Measurements from ENCODE around the gene MIOS.

DNA sequence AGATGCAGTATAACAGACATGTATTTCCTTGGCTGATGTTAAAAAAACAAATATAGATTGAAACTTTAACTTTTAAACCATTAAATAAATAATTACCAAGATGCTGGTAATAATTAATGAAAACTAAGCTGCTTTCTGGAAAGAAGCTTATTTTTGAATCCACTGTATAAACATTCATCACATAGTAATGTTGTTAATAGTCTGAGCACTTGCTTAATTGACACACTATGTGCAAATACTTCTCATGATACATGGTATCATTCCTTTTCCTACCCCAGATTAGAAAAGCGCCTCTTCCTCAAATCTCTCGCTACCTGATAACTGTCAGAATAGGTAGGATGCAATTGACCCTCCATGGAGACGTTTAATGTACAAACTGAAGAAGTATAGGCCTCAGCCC is 16.0 kb upstream of the MIOS start:
- TF ChIP-seq POLR2A (IDR thresholded peaks at IDR 0.05) = no peak
- TF ChIP-seq, protein P1, sequence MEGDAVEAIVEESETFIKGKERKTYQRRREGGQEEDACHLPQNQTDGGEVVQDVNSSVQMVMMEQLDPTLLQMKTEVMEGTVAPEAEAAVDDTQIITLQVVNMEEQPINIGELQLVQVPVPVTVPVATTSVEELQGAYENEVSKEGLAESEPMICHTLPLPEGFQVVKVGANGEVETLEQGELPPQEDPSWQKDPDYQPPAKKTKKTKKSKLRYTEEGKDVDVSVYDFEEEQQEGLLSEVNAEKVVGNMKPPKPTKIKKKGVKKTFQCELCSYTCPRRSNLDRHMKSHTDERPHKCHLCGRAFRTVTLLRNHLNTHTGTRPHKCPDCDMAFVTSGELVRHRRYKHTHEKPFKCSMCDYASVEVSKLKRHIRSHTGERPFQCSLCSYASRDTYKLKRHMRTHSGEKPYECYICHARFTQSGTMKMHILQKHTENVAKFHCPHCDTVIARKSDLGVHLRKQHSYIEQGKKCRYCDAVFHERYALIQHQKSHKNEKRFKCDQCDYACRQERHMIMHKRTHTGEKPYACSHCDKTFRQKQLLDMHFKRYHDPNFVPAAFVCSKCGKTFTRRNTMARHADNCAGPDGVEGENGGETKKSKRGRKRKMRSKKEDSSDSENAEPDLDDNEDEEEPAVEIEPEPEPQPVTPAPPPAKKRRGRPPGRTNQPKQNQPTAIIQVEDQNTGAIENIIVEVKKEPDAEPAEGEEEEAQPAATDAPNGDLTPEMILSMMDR (IDR thresholded peaks at IDR 0.05) = no peak
- TF ChIP-seq EP300 (IDR thresholded peaks at IDR 0.05; ENCODE audit: low read depth) = no peak
- TF ChIP-seq POLR2AphosphoS5 (IDR thresholded peaks at IDR 0.05) = no peak
